A549 (cell line): Measurements from ENCODE around the gene ABLIM3.

Experiments
- CTCF ChIP-seq: fragments of >200 bp; sonication (Bioruptor Twin); formaldehyde crosslinking; IDR thresholded peaks from 3 replicates; pipeline ENCODE4 v1.5.1; 2016
- HOXA7 ChIP-seq: fragments of 250-450 bp; sonication (Bioruptor Pico); IDR thresholded peaks from 2 replicates; pipeline ENCODE4 v1.5.0; 2020; ENCODE audit warnings: mild to moderate bottlenecking, moderate library complexity
- HOXB5 ChIP-seq: fragments of 250-450 bp; sonication (Bioruptor Pico); IDR thresholded peaks from 2 replicates; pipeline ENCODE4 v1.5.0; 2020; ENCODE audit warnings: mild to moderate bottlenecking, moderate library complexity
- MAFK ChIP-seq: fragments of 450-650 bp; IDR thresholded peaks from 2 replicates; pipeline ENCODE4 v1.6.1; 2014; ENCODE audit not compliant: partially characterized antibody
- MAX ChIP-seq: IDR thresholded peaks from 2 replicates; pipeline ENCODE4 v1.6.1; 2012
- POLR2A ChIP-seq: IDR thresholded peaks from 2 replicates; pipeline ENCODE4 v1.6.1; 2012; ENCODE audit warnings: mild to moderate bottlenecking, low read length
- RAD21 ChIP-seq, 2 experiments: fragments of >200 bp in 1 of 2; sonication (Bioruptor Twin) in 1 of 2; formaldehyde crosslinking in 1 of 2; IDR thresholded peaks in 1 of 2; conservative IDR thresholded peaks in 1 of 2; 2 replicates in 1 of 2; 3 replicates in 1 of 2; pipeline ENCODE4 v1.6.1; 2012 to 2018; ENCODE audit warnings: inconsistent platforms in 1 of 2
- RCOR1 ChIP-seq: fragments of 150-350 bp; IDR thresholded peaks from 2 replicates; pipeline ENCODE4 v1.6.1; 2014; ENCODE audit warnings: antibody characterized with exemption, low read length, low read depth
- RFX5 ChIP-seq: fragments of 450-650 bp; IDR thresholded peaks from 2 replicates; pipeline ENCODE4 v1.7.1; 2014; ENCODE audit warnings: antibody characterized with exemption, mild to moderate bottlenecking, moderate library complexity

- TF ChIP-seq RFX5 (no peak), CTCF (no peak), HOXB5 (CRISPR knock-in tag) (no peak), RCOR1 (no peak), POLR2A (no peak), HOXA7 (CRISPR knock-in tag) (no peak), MAX (no peak), MAFK (no peak), RAD21 (conservative IDR thresholded peaks at IDR 0.05 in 1 of 2, IDR thresholded peaks at IDR 0.05 in 1 of 2) (no peak)
Measured at GRCh38 chr5:149285153-149285552, 143.9 kb downstream of the ABLIM3 start.
